GM12892 (cell line): ENCODE data around the gene FBXO44.

Experiments
- POLR2A ChIP-seq: IDR thresholded peaks from 2 replicates; pipeline ENCODE4 v1.6.1; 2011; ENCODE audit warnings: low read depth, low read length, control low read depth
- POLR2AphosphoS5 ChIP-seq: IDR thresholded peaks from 2 replicates; pipeline ENCODE4 v1.6.1; 2011; ENCODE audit warnings: low read depth, low read length, control low read depth
- TAF1 ChIP-seq: IDR thresholded peaks from 2 replicates; pipeline ENCODE4 v1.6.1; 2011; ENCODE audit warnings: low read depth, mild to moderate bottlenecking, control low read depth, low read length, borderline replicate concordance

GRCh38 chr1:11697893-11698210, 43.2 kb downstream of the FBXO44 start:
- no peak for TF ChIP-seq POLR2AphosphoS5
- no peak for TF ChIP-seq POLR2A
- TF ChIP-seq TAF1 = no peak
